HEK293T (cell line): Measurements from ENCODE around the gene ICA1.

Experiments
- ARNT ChIP-seq: fragments of 450-650 bp; IDR thresholded peaks from 2 replicates; pipeline ENCODE4 v1.6.1; 2017; ENCODE audit warnings: mild to moderate bottlenecking
- FOXA1 ChIP-seq: fragments of 450-650 bp; IDR thresholded peaks from 2 replicates; pipeline ENCODE4 v1.6.1; 2016; ENCODE audit warnings: mild to moderate bottlenecking
- FOXM1 ChIP-seq: fragments of 450-650 bp; IDR thresholded peaks from 2 replicates; pipeline ENCODE4 v1.6.1; 2017; ENCODE audit warnings: mild to moderate bottlenecking, borderline replicate concordance
- L3MBTL2 ChIP-seq: fragments of 450-650 bp; conservative IDR thresholded peaks from 2 replicates; pipeline ENCODE4 v1.6.1; 2016; ENCODE audit warnings: mild to moderate bottlenecking

GRCh38 chr7:8146106-8146787 is 115.7 kb downstream of the ICA1 start:
- TF ChIP-seq FOXM1, result no peak
- TF ChIP-seq ARNT, result no peak
- no peak for TF ChIP-seq FOXA1
- TF ChIP-seq L3MBTL2, result no peak
